Measurements from ENCODE around the gene GPR173. TPM values are rescaled to one million over a fixed set of nuclear protein-coding genes. Genes with fewer than 3 reads are reported as not detected.

GPR173 gene
- total RNA-seq, 1 donor: 3.9 TPM

DNA sequence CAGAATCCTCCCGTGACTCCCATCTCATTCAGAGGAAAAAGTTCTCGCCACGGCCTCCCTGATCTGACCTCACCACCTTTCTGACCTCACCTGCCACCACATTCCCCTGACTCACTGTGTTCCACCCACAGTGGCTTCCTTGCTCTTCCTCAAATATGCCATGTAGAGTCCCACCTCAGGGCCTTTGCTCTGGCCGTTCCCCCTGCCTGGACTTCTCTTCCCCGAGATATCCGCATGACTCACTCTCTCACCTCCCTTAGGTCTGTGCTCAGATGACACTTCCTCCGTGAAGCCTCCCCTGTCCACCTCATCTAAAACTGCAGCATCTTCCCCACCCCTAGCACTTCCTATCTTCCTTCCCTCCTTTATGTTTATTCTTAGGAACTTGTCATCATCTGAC lies 26.4 kb downstream of the GPR173 start:
- H3K4me3 ChIP-seq (ENCODE audit: low read depth, low read length): no peak overlapping the region
- TF ChIP-seq, protein P1, sequence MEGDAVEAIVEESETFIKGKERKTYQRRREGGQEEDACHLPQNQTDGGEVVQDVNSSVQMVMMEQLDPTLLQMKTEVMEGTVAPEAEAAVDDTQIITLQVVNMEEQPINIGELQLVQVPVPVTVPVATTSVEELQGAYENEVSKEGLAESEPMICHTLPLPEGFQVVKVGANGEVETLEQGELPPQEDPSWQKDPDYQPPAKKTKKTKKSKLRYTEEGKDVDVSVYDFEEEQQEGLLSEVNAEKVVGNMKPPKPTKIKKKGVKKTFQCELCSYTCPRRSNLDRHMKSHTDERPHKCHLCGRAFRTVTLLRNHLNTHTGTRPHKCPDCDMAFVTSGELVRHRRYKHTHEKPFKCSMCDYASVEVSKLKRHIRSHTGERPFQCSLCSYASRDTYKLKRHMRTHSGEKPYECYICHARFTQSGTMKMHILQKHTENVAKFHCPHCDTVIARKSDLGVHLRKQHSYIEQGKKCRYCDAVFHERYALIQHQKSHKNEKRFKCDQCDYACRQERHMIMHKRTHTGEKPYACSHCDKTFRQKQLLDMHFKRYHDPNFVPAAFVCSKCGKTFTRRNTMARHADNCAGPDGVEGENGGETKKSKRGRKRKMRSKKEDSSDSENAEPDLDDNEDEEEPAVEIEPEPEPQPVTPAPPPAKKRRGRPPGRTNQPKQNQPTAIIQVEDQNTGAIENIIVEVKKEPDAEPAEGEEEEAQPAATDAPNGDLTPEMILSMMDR (IDR thresholded peaks at IDR 0.05; ENCODE audit: insufficient read depth, low read depth, low read length): no peak
- DNase-seq (ENCODE audit: low read depth): no peak

DNA sequence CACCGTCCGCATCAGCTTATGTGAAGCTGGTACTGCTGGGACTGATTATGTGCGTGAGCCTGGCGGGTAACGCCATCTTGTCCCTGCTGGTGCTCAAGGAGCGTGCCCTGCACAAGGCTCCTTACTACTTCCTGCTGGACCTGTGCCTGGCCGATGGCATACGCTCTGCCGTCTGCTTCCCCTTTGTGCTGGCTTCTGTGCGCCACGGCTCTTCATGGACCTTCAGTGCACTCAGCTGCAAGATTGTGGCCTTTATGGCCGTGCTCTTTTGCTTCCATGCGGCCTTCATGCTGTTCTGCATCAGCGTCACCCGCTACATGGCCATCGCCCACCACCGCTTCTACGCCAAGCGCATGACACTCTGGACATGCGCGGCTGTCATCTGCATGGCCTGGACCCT lies 28.1 kb downstream of the GPR173 start:
- H3K4me3 ChIP-seq (ENCODE audit: low read depth, low read length): no peak overlapping the region
- TF ChIP-seq, protein P1 (IDR thresholded peaks at IDR 0.05; ENCODE audit: insufficient read depth, low read depth, low read length): no peak
- DNase-seq (ENCODE audit: low read depth): no peak

DNA sequence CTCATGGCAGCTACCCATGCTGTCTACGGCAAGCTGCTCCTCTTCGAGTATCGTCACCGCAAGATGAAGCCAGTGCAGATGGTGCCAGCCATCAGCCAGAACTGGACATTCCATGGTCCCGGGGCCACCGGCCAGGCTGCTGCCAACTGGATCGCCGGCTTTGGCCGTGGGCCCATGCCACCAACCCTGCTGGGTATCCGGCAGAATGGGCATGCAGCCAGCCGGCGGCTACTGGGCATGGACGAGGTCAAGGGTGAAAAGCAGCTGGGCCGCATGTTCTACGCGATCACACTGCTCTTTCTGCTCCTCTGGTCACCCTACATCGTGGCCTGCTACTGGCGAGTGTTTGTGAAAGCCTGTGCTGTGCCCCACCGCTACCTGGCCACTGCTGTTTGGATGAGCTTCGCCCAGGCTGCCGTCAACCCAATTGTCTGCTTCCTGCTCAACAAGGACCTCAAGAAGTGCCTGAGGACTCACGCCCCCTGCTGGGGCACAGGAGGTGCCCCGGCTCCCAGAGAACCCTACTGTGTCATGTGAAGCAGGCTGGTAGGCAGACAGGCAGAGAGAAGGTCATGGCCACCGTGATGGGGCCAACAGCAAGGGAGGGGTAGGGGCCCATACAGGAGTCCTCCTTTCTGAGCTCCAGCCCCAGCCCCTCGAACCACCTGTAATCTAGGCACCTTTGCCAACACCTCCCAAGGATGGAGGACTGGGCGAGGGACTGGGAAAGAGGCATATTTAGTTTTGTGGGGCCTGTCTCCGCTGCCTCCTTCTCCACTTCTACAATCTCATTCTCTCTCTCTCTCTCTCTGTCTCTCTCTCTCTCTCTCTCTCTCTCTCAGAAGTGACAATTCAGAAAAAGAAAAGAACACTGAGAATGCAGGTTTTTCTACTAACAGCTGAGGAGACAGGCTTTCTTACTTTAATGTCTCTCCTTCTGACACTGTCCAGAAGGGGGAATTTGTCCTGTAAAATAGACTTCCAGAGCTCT lies 28.9 kb downstream of the GPR173 start:
- no peak overlapping the region for H3K4me3 ChIP-seq (ENCODE audit: low read depth, low read length)
- TF ChIP-seq, protein P1 (IDR thresholded peaks at IDR 0.05; ENCODE audit: insufficient read depth, low read depth, low read length): no peak
- DNase-seq (ENCODE audit: low read depth): no peak

DNA sequence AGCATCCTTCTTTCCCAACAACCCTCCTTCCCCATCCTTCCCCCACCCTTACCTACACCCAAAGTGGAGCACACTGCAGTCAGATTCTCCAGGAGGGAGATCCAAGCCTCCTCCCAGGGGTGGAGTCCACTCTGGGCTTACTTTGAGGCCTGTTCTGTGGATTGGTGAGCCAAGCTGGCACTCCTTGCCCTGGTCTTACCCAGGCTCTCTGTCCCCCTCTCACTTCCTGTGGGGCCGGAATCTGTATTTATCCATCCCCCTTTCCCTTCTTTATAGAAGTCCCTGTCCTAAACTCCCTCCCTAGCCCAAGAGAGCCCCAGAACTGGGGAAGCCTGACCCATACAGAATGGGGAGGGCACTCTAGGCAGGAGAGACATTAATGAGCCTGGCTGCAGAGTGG lies 30.4 kb downstream of the GPR173 start:
- TF ChIP-seq, protein P1 (IDR thresholded peaks at IDR 0.05; ENCODE audit: insufficient read depth, low read depth, low read length): no peak
- no peak for DNase-seq (ENCODE audit: low read depth)
- no peak overlapping the region for H3K4me3 ChIP-seq (ENCODE audit: low read depth, low read length)

DNA sequence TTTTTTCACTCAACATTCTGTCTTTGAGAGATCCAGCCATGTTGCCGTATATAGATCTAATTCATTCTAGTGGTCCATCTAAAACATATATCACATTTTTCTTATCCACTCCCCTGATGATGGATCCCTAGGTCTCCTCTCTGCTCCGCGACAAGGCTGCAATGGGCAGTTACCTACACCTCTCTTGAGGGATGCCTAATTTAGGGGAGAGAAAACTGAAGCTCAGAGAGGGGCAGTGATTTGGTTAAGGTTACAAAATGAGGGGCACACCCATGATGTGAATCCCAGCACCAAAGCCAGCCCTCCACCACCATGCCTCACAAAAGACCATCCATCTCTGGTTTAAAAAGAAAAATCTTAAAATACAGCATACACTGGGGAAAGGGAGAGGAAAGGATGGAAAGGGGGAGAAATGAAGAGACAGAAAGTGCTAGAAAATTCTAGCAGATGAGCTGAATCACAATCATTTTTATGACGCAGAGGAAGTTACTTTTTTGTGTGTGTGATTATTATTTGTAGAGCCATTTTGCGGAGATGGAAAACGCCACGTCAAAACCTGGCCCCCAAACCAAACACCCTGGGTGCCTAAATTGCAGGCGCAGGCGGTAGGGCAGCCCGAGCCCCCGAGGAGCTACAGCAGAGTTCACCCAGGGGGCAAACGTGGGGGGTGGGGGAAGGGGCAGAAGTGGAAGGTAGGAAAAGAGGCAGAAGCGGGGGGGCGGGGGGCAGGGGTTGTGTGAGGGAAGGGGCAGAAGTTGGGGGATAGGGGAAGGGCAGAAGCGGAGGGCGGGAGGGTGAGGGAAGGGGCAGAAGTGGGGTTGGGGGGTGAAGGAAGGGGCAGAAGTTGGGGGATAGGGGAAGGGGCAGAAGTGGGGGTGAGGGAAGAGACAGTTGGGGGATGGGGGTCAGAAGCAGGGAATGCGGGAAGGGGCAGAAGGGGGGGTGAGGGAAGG lies 32.3 kb downstream of the GPR173 start:
- peak overlapping the region; percentile 40 for H3K4me3 ChIP-seq (ENCODE audit: low read depth, low read length)
- DNase-seq (ENCODE audit: low read depth): peak; percentile 37
- TF ChIP-seq, protein P1 (IDR thresholded peaks at IDR 0.05; ENCODE audit: insufficient read depth, low read depth, low read length): no peak

DNA sequence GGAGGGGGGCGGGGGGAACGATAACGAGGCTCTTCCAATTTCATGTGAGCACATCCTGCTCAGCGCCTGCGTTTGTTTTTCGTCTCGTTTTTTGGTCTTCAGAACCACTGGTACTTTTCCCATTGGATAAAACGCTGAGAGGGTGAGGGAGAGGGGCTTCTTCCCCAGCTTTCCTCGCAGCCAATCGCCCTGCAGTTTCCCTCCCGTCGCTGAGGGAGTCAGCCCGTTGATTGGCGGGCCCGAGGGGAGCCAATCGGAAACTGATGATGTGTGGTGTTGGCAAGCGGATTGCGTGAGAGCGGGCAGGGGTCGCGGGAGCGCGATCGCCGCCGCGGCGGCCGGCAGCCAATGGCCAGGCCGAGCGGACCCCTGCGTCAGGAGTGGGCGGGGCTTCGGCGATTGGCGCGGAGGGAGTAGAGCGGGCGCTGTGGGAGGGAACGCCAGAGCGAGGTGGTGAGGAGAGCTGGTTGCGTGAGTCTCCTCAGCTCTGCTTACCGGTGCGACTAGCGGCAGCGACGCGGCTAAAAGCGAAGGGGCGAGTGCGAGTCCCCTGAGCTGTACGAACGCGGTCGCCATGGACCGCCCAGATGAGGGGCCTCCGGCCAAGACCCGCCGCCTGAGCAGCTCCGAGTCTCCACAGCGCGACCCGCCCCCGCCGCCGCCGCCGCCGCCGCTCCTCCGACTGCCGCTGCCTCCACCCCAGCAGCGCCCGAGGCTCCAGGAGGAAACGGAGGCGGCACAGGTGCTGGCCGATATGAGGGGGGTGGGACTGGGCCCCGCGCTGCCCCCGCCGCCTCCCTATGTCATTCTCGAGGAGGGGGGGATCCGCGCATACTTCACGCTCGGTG lies 33.6 kb downstream of the GPR173 start, which contains the start of gene TSPYL2:
Gene TSPYL2, plus strand, starts transcription at position 443 of the 848 bp plus-strand sequence. Its CDS starts 132 bp downstream, at position 575.
- TF ChIP-seq, protein P1 (IDR thresholded peaks at IDR 0.05; ENCODE audit: insufficient read depth, low read depth, low read length): no peak
- DNase-seq (ENCODE audit: low read depth): peak; percentile 98
- H3K4me3 ChIP-seq (ENCODE audit: low read depth, low read length): peak within 1 kb of the TSS; percentile 65
